GOT3 (cell line): ENCODE measurements around the gene CARHSP1.
"Not testable (repeated sequence)": the region's sequence is repeated elsewhere in the genome, so short reads cannot be mapped to it uniquely, and the experiment has no call there.

Experiments
- DNase-seq: peaks from one replicate; lab custom pipeline; 2025; ENCODE audit warnings: mixed read lengths; lab: John Stamatoyannopoulos, UW

CARHSP1 gene

DNA sequence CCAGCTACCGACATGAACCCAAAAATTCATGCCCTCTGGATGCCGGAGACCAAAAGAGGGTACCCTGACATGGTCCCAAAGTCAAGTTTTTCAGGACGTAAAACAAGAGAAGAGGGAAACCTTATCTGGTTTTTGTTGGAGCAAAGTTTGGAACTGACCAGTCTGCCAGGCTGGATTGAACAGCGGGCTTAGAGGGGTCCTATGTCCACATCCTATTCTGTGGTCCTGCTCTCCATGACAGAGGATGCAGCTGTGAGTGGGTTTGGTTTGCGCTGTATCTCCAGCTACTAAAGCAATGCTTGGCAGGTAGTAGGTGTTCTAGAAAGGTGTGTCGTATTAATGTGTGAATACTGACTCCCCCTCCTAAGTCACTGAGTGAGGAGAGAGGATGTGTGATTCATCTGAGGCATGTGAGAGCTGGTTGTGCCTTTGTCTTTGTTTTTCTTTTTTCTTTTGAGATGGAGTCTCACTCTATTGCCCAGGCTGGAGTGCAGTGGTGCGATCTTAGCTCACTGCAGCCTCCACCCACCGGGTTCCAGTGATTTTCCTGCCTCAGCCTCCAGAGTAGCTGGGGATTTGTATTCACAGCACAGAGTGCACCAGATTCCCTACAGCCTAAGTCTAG is 40.2 kb downstream of the CARHSP1 start:
- no peak for DNase-seq

DNA sequence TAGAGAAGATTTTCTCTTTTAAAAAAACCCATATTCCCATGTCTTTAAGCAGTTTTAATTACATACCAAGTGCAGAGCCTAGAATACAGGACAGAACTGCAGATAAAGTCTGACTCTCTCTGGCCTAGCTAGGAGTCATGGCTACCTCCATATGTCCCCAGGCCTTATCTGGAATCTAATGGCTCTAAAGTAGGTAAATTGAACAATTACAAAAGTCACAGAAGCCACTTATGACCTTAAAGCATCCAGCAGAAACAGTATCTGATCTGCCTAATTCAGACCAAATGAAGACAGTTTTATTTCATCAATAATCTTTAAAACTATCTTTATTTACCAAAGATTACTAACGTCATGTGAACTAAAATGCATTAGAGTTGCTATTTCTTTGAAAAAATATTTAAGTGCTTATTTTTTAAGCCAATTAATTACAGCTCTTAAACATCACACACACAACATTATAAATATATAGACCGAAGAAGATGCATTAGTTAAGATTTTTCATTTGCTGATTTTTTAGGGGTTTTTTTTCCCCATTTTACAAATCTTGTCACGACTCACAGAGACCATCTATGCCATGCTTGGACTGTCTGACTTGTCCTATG is 42.4 kb downstream of the CARHSP1 start:
- no peak for DNase-seq

DNA sequence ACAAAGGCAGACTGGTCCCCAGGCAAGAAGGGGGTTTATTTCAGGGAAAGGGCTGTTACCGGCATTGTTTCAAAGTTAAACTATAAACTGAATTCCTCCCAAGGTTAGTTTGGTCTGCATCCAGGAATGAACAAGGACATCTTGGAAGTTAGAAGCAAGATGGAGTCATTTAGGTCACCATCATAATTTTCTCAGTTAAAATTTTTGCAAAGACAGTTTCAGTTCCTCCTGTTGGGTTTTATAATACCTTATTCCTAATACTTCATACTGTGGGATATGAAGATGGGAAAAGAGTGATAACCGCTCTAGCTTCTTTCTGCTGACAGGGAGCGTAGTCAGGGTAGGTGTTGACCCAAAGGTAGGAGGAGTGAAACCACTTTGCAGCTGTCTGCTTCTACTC is 46.4 kb downstream of the CARHSP1 start:
- no peak for DNase-seq

DNA sequence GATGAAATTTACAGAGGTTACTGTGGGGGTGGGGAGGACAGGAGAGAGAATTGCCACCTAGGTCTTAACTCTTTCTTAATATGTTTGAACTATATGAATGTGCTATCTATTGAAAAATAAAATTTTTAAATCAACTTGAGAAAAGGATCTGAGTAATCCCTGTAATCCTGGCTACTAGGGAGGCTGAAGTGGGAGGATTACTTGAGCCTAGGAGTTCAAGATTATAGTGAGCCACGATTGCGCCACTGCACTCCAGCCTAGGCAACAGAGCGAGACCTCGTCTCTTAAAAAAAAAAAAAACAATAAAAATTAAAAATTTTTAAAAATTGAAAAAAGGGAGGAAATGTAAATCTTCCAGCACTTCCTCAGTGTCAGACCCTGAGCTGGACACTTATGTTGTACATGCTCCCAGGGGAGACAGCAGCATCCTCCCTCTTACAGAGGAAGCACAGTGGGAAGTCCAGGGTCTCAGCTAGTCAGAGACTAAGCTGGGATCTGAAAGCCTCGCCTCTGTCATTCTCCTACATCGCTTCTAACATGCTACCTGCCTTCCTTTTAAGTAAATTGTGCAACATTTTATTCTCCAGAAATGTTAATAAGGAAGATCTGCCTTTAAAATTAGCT is 49.3 kb downstream of the CARHSP1 start:
- DNase-seq, result no peak

DNA sequence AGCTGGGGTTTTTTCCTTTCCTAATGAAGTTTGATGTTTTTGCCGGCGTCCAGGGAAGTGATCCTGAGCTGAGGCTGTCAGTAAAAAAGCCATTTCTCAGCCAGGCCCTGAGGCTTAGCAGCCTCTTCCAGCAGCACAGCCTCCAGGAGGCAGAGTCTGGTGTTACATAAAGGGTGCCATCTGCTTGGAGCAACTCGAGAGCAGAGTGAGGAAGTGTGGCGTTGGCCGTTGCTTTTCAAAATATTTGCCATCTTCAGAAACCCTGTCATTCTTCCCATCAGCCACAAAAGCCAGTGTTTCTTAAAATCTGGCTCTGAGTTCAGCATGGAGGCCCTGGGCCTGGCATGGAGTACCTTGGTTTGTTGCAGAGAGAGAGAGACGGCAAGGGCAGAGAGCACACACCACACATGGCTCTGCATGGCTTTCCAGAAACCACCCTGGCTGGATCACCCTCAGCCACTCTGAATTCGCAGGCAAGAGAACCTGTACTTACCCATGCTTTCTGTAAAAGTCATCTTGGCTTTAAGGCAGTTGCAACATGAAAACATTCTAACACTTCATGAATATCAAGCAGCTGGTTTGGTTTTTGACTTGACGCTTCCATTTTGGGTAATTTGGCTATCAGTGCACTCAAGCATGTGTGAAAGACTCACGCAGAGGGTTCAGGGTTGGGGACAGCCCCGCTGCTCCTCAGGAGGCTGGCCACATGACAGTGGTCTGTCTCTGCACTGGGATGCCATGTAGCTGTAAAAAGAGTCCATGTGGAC is 50.1 kb downstream of the CARHSP1 start:
- no peak for DNase-seq

DNA sequence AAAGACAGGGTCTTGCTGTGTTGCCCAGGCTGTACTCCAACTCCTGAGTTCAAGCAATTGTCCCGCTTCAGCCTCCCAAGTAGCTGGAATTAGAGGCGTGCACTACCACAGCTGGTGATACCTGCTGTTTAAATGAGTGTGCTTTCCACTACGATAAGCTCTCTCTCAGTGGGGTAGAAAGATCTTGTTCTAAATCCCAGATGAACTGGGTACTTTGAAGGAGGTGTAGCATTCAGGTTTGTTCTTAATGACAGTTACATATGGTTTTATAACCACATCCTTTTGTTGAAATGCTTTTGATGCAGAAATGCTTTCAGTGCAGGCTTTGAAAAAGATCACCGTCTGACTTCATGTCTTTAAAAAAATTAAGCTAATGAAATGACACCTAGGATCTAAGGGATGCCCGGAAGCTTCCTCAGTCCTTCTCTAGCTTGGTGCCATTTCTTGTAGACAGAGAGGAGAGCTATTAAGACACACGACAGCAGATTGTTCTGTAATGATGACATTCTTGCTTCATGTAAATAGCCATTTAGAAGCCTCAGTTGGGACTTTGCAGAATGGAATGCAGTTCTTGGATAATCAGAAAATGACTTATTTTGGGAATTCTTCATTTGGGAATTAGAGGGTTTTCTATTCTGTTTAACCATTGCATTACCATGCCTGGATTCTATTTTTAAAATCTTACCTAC is 51.7 kb downstream of the CARHSP1 start:
- no peak for DNase-seq

DNA sequence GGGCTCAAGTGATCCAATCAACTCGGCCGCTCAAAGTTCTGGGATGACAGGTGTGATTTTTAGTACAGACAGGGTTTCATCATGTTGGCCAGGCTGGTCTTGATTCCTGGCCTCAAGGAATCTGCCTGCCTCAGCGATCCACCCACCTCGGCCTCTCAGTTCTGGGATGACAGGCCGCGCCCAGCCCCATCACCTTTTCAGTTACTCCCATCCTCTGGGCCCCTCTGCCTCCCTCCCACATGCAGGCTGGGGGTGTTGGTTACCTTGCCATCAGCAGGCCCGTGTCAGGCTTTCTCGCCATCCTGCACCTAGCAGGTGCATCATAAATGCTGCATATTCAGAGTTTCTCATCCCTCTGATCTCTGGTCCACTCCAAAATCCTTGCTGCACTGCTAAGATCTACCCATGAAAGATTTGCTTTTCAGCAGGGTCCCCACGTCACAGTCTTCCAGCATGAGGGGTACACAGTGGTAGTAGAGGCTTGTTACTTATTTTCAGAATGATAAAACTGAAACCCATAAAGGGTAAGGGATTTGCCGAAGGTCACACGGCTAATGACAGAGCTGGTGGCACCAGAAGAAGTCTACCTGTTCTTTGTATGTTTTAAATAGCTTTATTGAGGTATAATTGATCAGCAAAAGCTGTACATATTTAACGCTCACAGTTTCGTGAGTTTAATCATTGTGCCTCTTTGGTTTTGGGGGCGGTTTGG is 54.6 kb downstream of the CARHSP1 start:
- no peak for DNase-seq

DNA sequence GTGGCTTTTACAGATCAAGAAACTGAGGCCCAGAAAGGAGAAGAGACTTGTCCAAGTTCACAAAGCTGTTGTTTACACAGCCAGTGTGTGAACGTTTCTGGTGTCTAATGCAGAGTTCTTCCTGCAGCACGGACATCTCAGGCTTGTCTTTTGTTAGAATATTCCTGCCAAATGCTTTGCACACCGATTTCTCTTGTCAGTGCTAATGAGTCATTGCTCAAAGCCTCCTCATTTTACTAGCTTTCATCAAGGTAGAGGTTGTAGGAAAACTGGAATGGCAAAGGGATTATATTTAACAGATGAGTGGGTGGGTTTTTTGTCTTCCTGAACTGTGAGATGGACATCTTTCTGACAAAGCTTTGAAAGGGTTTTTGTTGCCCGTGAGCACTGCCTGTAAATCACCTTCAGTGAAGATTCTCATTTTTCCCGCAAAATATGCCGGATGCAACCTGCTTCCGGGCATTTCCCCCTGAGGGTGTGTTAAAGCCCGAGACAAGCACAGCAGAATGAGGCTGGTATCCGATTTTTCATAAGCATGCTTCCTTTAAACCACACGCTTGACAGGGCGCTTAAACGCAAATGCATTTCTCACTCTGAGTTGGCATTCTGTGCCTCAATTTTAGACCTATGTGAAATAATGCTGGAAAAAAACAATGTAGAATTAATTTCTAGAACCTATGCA is 56.5 kb downstream of the CARHSP1 start:
- DNase-seq, result no peak

DNA sequence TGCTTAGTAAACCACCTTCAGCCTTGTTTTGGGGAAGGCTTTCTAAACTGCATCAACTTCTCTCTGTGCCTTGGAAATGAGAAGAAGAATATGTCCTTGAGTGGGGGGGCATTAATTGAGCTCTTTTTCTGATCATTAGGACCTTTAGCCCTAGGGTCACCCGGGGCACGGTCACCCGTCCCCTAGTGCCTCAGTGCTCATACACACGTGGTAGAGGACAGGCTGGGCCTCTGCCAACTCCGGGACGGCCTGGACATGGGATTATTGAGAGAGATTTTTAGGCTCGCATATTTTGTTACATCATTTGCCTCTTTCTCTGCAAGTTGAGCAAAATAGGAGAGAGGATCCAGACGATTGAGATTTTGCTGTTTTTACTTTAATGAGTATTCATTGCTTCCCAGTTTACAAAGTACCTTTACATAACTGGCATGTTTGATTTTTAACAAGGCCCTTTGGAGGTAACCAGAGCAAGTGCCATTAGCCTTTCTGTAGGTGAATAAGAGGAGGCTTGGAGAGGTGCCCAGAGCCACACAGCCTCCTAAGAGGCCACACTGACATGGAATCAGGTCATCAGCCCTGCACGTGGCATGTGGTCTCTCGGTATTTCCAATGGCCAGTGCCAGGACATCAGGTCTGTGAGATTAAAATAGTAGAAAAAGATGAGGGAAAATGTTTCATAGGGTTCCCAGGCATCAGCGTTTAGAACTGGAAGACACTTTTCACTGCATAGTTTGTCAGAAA is 60.0 kb downstream of the CARHSP1 start:
- DNase-seq, result no peak

DNA sequence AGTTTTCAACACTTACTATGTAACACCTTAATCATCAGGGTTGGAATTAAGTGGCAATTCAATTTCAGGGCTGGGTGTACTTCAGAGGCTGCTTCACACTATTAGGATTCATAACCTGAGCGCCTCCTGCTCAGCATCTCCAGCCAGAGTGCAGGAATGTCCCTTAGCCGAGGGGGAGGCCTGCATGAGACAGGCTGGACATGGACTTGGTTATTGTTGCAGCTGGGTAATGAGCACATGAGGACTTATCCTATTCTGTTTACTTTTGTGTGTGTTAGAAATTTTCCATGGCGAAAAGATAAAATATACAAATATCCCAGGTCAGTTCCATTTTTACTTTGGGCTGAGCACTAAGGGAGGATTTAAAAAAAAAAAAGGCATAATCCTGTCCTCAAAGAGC is 60.8 kb downstream of the CARHSP1 start:
- no peak for DNase-seq

DNA sequence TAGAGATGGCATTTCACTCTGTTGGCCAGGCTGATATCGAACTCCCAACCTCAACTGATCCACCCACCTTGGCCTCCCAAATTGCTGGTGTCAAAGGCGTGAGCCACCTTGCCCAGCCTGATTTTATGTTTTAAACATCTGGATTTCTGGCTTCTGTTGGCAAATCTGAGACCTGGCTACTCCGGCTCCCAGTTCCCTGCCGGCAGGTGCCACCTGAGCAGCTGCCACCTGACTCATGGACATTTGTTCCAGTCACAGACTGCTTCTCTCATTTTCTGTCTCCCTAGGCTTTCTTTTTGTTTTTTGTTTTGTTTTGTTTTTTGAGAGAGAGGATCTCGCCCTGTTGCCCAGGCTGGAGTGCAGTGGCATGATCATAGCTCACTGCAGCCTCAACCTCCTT is 61.6 kb downstream of the CARHSP1 start:
- no peak for DNase-seq

DNA sequence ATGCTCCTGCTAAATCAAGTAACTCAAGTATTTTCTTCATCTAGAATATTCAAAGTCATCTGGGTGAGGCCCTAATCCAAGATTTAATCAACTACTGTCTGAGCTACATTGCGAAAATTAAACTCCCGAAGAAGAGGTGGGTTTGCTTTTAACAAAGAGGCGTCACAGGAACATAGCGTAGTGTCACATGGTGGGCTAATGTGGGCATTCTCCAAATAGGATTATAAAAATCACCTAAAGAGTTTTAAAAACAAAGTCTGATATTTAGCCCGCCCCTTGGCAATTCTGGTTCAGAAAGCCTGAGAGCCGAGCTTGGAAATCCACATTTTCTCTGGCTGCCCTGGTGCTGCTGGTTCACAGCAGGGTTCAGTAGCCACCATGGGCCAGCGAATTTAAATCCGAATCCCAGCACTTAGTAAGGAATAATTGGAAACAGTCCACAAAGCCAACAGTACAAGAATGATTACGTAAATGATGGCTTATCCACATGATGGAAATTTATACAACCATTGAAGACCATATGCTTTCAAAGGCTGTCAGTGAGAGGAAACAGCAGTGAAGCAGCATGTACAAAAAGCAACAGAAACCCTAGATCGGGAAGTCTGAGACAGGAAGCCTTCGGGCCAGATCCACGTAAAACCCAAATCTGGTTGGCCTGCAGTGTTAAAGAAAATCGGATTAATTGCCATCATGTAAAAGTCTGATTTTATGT is 62.4 kb downstream of the CARHSP1 start:
- DNase-seq, result no peak

DNA sequence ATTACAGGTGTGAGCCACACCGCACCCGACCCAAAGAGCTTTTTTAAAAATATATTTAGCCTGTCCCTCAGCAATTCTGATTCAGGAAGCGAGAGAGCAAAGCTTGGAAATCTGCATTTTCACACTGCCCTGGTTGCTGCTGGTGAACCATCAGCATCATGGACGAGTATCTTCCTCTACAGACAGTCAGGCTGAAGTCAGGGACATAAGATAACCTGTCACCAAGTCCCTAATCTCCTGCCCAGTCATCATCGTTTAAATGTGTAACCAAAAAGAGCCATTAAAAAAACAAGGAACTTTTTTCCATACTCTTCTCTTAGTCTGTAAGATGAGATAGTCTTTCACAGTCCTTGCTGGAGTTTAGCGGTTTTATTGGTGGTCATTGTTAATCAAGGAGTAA is 64.5 kb downstream of the CARHSP1 start:
- DNase-seq, result no peak

DNA sequence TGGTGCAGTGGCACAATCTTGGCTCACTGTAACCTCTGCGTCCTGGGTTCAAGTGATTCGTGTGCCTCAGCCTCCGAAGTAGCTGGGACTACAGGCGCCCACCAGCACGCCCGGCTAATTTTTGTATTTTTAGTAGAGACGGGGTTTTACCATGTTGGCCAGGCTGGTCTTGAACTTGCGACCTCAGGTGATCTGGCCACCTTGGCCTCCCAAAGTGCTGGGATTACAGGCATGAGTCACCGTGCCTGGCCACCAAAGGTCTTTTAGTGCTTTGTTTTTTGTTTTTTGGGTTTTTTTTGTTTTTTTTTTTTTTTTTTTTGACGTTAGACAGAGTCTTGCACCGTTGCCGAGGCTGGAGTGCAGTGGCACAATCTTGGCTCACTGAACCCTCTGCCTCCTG is 65.1 kb downstream of the CARHSP1 start:
- DNase-seq, result not testable (repeated sequence)
